Measurements from ENCODE around the gene TMC7.
A peak's percentile ranks its signal among the peaks of the same experiment; 100 is the strongest.

The TMC7 gene

GRCh38 chr16:19086322-19087199 is 102.8 kb downstream of the TMC7 start:
- DNase-seq (ENCODE audit: low read depth in 3 of 3, low spot score in 1 of 3), result peak; percentile 29 to 71 (median 49)

GRCh38 chr16:19088341-19088916 is 104.7 kb downstream of the TMC7 start:
- DNase-seq (ENCODE audit: low read depth in 3 of 3, low spot score in 1 of 3), result no peak

- no peak for DNase-seq (ENCODE audit: low read depth in 3 of 3, low spot score in 1 of 3)
Observed at GRCh38 chr16:19089410-19089955, 105.7 kb downstream of the TMC7 start.

- no peak for DNase-seq (ENCODE audit: low read depth in 3 of 3, low spot score in 1 of 3)
Observed at GRCh38 chr16:19090916-19091315, 107.2 kb downstream of the TMC7 start.

GRCh38 chr16:19092653-19093410 is 109.1 kb downstream of the TMC7 start:
- DNase-seq (ENCODE audit: low read depth in 3 of 3, low spot score in 1 of 3), result no peak

GRCh38 chr16:19093631-19094541 is 110.2 kb downstream of the TMC7 start:
- DNase-seq (ENCODE audit: low read depth in 3 of 3, low spot score in 1 of 3), result no peak

GRCh38 chr16:19094542-19095365 is 111.0 kb downstream of the TMC7 start:
- no peak for DNase-seq (ENCODE audit: low read depth in 3 of 3, low spot score in 1 of 3)

- no peak for DNase-seq (ENCODE audit: low read depth in 3 of 3, low spot score in 1 of 3)
Observed at GRCh38 chr16:19095654-19096053, 111.9 kb downstream of the TMC7 start.

- DNase-seq (ENCODE audit: low read depth in 3 of 3, low spot score in 1 of 3), result no peak
Observed at GRCh38 chr16:19098173-19098572, 114.4 kb downstream of the TMC7 start.

- DNase-seq (ENCODE audit: low read depth in 3 of 3, low spot score in 1 of 3), result no peak
Observed at GRCh38 chr16:19102187-19102872, 118.6 kb downstream of the TMC7 start.

- DNase-seq (ENCODE audit: low read depth in 3 of 3, low spot score in 1 of 3), result no peak
Observed at GRCh38 chr16:19104607-19105006, 120.9 kb downstream of the TMC7 start.

- DNase-seq (ENCODE audit: low read depth in 3 of 3, low spot score in 1 of 3), result no peak
Observed at GRCh38 chr16:19105131-19105530, 121.4 kb downstream of the TMC7 start.

GRCh38 chr16:19105891-19106624 is 122.3 kb downstream of the TMC7 start:
- DNase-seq (ENCODE audit: low read depth in 3 of 3, low spot score in 1 of 3), result no peak

GRCh38 chr16:19106625-19107020 is 122.9 kb downstream of the TMC7 start:
- no peak for DNase-seq (ENCODE audit: low read depth in 3 of 3, low spot score in 1 of 3)

- no peak for DNase-seq (ENCODE audit: low read depth in 3 of 3, low spot score in 1 of 3)
Observed at GRCh38 chr16:19108409-19109287, 124.9 kb downstream of the TMC7 start.

GRCh38 chr16:19109288-19109664 is 125.5 kb downstream of the TMC7 start:
- DNase-seq (ENCODE audit: low read depth in 3 of 3, low spot score in 1 of 3), result no peak

GRCh38 chr16:19110537-19111360 is 127.0 kb downstream of the TMC7 start:
- no peak for DNase-seq (ENCODE audit: low read depth in 3 of 3, low spot score in 1 of 3)
